HEK293 (cell line): ENCODE data around the gene GDPGP1.

Experiments
- FEZF1 ChIP-seq: fragments of 450-650 bp; formaldehyde crosslinking; IDR thresholded peaks from 2 replicates; pipeline ENCODE4 v1.5.1; 2016; ENCODE audit warnings: missing biosample characterization, missing genetic modification characterization
- PATZ1 ChIP-seq: fragments of 450-650 bp; formaldehyde crosslinking; IDR thresholded peaks from 2 replicates; pipeline ENCODE4 v1.5.1; 2016; ENCODE audit warnings: missing biosample characterization, missing genetic modification characterization
- TCF7L2 ChIP-seq: IDR thresholded peaks from 2 replicates; pipeline ENCODE4 v1.6.1; 2011; ENCODE audit warnings: low read depth, mild to moderate bottlenecking, inconsistent platforms, low read length, moderate library complexity, borderline replicate concordance
- ZBTB48 ChIP-seq: fragments of 450-650 bp; formaldehyde crosslinking; IDR thresholded peaks from 2 replicates; pipeline ENCODE4 v1.5.1; 2016; ENCODE audit warnings: missing biosample characterization, missing genetic modification characterization
- ZNF121 ChIP-seq: fragments of 450-650 bp; formaldehyde crosslinking; IDR thresholded peaks from 2 replicates; pipeline ENCODE4 v1.5.1; 2016; ENCODE audit warnings: missing biosample characterization, missing genetic modification characterization
- ZNF473 ChIP-seq: fragments of 450-650 bp; formaldehyde crosslinking; IDR thresholded peaks from 2 replicates; pipeline ENCODE4 v1.5.1; 2017; ENCODE audit warnings: missing biosample characterization, missing genetic modification characterization
- ZNF76 ChIP-seq: fragments of 450-650 bp; formaldehyde crosslinking; IDR thresholded peaks from 2 replicates; pipeline ENCODE4; 2016; ENCODE audit warnings: low read depth, missing biosample characterization, missing genetic modification characterization, borderline replicate concordance
- ZSCAN5A ChIP-seq: fragments of 450-650 bp; formaldehyde crosslinking; IDR thresholded peaks from 2 replicates; pipeline ENCODE4 v1.5.1; 2016; ENCODE audit warnings: missing biosample characterization, missing genetic modification characterization
- TF ChIP-seq, protein P1 (sequence below): fragments of 450-650 bp; formaldehyde crosslinking; IDR thresholded peaks from 2 replicates; pipeline ENCODE4 v1.5.1; 2016; ENCODE audit warnings: missing biosample characterization, missing genetic modification characterization, low read depth
- TF ChIP-seq, protein P2 (sequence below): fragments of 450-650 bp; formaldehyde crosslinking; IDR thresholded peaks from 2 replicates; pipeline ENCODE4 v1.5.1; 2016; ENCODE audit warnings: missing biosample characterization, missing genetic modification characterization
- TF ChIP-seq, protein P3 (sequence below): fragments of 450-650 bp; formaldehyde crosslinking; IDR thresholded peaks from 2 replicates; pipeline ENCODE4 v1.5.1; 2016; ENCODE audit warnings: missing biosample characterization, missing genetic modification characterization

GRCh38 chr15:90187257-90187868, 46.6 kb upstream of the GDPGP1 start:
- TF ChIP-seq, protein P1, sequence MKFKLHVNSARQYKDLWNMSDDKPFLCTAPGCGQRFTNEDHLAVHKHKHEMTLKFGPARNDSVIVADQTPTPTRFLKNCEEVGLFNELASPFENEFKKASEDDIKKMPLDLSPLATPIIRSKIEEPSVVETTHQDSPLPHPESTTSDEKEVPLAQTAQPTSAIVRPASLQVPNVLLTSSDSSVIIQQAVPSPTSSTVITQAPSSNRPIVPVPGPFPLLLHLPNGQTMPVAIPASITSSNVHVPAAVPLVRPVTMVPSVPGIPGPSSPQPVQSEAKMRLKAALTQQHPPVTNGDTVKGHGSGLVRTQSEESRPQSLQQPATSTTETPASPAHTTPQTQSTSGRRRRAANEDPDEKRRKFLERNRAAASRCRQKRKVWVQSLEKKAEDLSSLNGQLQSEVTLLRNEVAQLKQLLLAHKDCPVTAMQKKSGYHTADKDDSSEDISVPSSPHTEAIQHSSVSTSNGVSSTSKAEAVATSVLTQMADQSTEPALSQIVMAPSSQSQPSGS (tag by site-specific recombination) = no peak
- TF ChIP-seq, protein P2, sequence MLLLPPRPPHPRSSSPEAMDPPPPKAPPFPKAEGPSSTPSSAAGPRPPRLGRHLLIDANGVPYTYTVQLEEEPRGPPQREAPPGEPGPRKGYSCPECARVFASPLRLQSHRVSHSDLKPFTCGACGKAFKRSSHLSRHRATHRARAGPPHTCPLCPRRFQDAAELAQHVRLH = no peak
- TF ChIP-seq, protein P3, sequence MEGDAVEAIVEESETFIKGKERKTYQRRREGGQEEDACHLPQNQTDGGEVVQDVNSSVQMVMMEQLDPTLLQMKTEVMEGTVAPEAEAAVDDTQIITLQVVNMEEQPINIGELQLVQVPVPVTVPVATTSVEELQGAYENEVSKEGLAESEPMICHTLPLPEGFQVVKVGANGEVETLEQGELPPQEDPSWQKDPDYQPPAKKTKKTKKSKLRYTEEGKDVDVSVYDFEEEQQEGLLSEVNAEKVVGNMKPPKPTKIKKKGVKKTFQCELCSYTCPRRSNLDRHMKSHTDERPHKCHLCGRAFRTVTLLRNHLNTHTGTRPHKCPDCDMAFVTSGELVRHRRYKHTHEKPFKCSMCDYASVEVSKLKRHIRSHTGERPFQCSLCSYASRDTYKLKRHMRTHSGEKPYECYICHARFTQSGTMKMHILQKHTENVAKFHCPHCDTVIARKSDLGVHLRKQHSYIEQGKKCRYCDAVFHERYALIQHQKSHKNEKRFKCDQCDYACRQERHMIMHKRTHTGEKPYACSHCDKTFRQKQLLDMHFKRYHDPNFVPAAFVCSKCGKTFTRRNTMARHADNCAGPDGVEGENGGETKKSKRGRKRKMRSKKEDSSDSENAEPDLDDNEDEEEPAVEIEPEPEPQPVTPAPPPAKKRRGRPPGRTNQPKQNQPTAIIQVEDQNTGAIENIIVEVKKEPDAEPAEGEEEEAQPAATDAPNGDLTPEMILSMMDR (tag by site-specific recombination) = no peak
- TF ChIP-seq ZNF473 (no peak), TCF7L2 (no peak), ZNF76 (no peak), ZBTB48 (tag by site-specific recombination) (no peak), FEZF1 (tag by site-specific recombination) (no peak), ZNF121 (tag by site-specific recombination) (no peak), ZSCAN5A (no peak), PATZ1 (tag by site-specific recombination) (no peak)
